ENCODE results near the gene ATXN1.

The ATXN1 gene

GRCh38 chr6:16743664-16744210 lies 17.5 kb downstream of the ATXN1 start:
- DNase-seq (ENCODE audit: low spot score): no peak

GRCh38 chr6:16742116-16742515 lies 19.1 kb downstream of the ATXN1 start:
- DNase-seq (ENCODE audit: low spot score): no peak

DNA sequence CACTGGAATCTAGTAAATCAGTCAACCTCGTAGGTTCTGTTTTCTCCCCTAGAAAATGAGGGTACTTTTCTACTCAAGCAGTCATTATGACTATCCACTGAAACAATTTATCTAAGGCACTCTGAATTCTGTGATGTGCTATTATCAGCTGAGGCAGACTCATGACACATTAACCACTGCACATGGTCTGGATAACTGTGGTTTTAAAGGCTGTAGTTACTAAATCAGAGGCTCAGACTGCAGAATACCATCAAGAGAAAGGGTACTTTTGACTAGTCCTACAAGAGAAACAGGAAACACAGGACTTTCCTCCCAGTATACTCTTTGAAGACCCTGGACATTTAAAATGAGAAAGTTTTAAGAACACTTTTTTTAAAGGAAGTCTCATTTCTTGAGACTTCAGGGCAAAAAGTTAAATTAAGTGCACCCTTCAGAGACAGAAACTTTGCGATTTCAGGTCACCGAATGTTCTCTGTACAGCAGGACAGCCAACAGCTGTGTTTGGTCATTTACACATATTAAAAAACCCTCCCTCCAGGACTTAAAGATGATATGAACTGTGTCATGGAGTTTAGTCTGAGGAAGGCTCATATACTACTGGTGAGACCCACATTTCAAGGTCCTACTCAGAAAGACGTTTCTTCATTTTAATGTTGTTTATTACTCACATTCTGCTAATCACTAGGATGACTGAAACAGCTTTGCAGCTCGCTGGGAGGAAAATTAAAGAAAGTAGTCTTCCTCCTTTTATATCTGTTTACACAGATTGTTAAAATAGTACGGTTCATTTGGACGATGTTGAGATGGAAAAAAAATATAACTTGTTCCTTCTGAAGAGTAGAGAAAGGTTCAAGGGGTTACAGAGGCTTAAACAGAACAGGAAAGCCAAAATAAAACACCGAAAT lies 19.9 kb downstream of the ATXN1 start:
- no peak for DNase-seq (ENCODE audit: low spot score)

DNA sequence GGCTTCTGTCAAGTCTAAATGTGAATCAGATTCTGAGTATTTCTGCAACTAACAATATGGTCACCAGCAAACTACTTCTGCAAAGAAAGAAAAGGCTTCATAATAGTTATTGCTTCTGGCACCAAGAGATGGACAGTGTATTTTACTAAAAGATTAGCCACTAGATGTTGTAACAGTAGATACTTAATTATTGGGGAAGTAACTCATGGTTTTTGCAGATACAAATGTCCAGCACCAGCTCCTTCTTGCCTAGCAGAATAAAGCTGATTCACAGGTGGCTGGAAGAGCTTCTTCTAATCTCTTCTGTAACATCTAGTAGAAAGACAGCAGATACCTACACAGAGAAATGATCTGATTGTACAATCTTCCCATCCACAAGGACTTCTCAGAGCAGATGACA lies 21.2 kb downstream of the ATXN1 start:
- no peak for DNase-seq (ENCODE audit: low spot score)

- DNase-seq (ENCODE audit: low spot score): no peak
Measured at GRCh38 chr6:16739329-16739801, 21.9 kb downstream of the ATXN1 start.

DNA sequence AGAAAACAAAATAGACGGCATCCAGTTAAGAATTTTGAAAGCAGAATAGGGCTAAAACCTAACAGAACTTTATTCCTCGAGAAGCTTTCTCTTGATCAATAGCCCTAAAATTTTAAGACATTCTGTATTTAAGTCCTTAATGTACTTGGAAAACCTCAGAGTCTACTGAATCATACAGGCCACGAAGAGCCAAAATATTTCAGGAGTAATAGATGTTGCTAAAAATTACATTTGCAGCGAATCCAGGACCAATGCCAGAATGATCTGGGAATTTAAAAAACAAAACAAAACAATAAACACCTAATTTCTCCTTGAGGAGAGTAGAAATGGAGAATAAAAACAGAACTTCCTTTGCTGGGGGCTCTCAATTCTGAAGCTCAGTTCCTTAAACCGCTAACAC lies 23.3 kb downstream of the ATXN1 start:
- DNase-seq (ENCODE audit: low spot score): no peak

- DNase-seq (ENCODE audit: low spot score): no peak
Measured at GRCh38 chr6:16736856-16737775, 24.1 kb downstream of the ATXN1 start.

DNA sequence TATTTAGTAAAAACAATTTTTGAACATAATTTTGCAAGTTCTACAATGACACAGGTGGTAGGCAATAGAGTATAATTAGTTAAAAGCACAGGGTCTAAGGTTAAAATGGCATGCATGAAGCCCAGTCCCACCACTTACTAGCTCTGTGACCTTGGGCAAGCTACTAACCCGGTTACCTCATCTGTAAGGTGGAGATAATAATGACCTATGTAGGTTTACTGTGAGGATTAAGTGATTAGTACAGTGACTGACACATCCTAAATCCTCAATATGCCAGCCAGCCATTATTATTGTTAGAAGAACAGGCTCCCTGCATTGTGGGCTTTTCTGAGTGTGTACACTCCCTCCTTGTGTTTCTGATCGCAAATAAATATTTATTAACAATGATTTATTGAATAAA lies 26.2 kb downstream of the ATXN1 start:
- DNase-seq (ENCODE audit: low spot score): no peak

DNA sequence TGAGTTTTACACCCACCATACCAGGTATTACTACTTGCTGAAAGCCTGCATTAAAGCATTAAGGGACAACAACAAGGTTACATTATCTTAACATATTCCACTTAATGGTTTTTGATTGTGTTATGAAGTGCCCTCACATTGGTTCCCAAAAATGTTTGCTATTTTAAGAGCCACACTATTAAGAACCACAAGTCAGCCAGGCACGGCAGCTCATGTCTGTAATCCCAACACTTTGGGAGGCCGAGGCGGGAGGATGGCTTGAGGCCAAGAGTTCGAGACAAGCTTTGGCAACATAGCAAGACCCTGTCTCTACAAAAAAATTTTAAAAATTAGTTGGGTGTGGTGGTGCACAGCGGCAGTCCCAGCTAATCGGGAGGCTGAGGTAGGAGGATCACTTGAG lies 28.2 kb downstream of the ATXN1 start:
- DNase-seq (ENCODE audit: low spot score): no peak

- DNase-seq (ENCODE audit: low spot score): no peak
Measured at GRCh38 chr6:16731478-16732051, 29.7 kb downstream of the ATXN1 start.

- no peak for DNase-seq (ENCODE audit: low spot score)
Measured at GRCh38 chr6:16730738-16731477, 30.4 kb downstream of the ATXN1 start.

DNA sequence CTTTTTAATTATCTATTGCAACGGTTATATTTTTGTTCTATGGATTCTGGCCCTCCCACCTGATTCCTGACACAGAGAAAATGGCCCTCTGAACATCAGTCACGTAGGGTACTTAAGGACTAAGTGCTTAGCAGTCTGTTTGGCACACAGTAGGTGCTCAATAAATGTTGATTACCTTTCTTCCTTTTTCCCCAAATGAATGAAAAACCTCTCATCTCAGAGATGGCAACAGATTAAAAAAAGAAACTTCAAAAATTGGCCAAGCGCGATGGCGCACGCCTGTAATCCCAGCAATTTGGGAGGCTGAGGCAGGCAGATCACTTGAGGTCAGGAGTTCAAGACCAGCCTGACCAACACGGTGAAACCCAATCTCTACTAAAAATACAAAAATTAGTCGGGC lies 31.5 kb downstream of the ATXN1 start:
- DNase-seq (ENCODE audit: low spot score): no peak

DNA sequence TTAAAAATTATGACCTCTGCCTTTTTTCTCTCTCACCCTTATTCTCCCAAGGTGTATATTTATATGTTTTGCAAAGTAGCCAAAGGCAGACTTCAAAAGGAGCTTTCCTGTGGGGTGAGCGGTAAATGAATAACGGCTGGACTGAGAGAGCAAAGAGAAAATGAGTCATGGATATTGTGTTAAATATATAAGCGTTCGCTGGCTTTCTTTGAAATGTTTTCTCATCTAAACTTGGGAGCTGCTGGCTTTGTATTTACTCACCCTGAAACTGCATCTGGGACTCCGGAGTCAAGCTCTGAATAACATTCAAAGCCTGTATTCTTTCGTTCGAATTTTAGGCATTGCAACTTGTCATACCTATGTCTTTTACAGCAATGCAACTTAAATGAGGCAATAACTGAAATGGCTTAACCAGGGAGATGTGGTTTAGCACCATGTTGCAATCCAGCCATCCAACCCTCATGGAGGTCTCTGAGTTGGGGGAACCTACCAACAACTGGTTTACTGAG lies 32.0 kb downstream of the ATXN1 start:
- DNase-seq (ENCODE audit: low spot score): no peak

- no peak for DNase-seq (ENCODE audit: low spot score)
Measured at GRCh38 chr6:16728513-16729182, 32.6 kb downstream of the ATXN1 start.

GRCh38 chr6:16727996-16728395 lies 33.3 kb downstream of the ATXN1 start:
- DNase-seq (ENCODE audit: low spot score): no peak

DNA sequence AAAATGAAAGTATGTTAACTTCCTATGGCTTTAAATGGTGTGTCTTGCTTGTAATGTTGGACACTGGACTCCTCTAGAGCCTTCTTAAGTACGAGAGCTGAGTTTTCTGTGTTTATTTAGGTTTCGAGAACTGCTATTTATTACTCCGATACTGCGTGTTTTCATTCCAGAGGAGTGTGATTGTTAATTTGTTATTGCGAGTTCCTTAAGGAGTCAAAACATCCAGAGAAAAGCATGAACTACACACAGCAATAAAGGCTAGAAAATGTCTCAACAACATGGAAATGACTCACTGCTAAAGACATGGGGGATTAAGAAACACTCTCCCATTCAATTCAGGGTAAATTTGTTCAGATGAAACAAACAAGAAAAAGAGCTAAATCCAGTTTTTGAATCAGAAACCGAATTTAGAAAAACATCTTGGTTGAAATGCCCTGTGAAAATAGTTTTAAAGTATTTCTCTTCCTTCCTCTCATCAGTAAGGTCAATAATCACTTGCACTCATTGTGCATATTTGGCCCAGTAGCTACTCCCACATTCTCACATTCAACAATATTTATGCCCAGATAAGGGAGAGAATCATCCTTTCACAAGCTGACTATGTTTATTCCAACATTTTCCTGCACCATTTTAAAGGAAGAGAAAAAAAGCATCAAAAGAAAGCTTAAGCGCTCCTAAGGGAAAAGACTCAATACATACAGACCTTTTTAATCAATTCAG lies 36.0 kb downstream of the ATXN1 start:
- DNase-seq (ENCODE audit: low spot score): peak; percentile 53

- DNase-seq (ENCODE audit: low spot score): peak; percentile 89
Measured at GRCh38 chr6:16723826-16724225, 37.4 kb downstream of the ATXN1 start.

DNA sequence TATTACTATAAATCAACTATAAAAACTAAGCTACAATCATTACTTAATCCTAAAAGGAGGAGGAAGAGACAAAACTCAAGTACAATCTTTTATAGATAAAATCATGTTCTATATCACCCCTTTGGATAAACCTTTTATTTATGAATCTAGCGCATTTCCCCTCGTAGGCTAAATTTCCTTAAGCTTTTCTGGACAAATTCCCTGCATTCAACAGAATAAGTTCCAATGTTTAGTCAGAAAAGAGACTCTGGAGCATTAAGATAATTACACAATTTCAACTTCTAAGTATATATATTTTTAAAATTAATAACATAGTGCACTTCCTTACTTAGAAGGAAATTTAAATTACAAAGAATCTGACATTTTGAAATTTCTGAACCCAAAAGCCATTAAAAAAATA lies 37.9 kb downstream of the ATXN1 start:
- DNase-seq (ENCODE audit: low spot score): no peak

DNA sequence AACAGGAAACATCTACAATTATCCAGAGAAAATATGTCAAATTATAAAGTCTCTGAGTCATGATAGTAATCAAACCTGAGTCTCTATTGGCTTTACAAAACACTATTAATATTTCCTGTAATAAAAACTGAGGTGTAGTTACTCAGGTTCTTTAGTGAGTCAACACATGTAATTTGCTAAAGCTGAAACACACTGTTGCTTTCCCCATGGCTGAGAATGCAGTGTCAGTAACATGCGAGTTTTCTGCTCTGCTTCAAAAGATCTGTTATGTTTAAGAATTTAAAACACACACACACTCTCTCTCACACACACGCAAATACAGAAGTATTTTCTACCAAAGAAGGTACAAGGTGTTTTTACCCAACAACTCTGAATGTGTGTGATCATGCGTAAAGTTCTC lies 38.6 kb downstream of the ATXN1 start:
- DNase-seq (ENCODE audit: low spot score): no peak

DNA sequence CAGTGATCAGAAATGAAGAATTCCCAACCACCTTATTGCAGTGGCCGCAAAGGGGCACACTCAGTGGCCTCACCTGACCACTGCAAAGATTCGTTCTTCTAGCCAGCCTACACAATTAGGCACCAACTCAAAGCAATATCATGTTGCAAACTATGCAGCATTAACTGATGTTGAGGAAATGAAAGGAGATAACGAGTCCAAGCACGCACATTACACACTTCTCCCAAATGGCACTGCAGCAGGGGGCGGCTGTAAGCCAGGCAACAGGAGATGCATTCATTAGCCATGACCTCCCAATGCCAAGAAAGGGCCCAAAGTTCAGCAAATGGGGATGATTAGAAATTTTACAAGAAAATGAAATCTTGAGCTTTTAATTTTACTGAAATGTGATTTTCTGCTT lies 39.3 kb downstream of the ATXN1 start:
- DNase-seq (ENCODE audit: low spot score): no peak
